Adipose tissue (tissue), 3 donors: ENCODE results near the gene FXYD5. TPM values are rescaled to one million over a fixed set of nuclear protein-coding genes. Genes with fewer than 3 reads are reported as not detected.
A peak's percentile ranks its signal among the peaks of the same experiment; 100 is the strongest.

Source experiments
- H3K27ac ChIP-seq: one replicate; pipeline ENCODE4 v1.5.1; 2013; ENCODE audit warnings: low read depth, low read length
- WGBS, 3 donors: extraction: QIAGEN DNeasy Blood & Tissue Kit; methylation state at CpG; one replicate each; pipeline ENCODE4 v1.1.7; 2013; 5-methylcytosine and 5-hydroxymethylcytosine counted together
- polyA plus RNA-seq, 3 donors: library from polyadenylated mRNA; stranded (reverse); fragments of 200-250 nt; gene quantifications; one replicate each; pipeline ENCODE4 v1.2.3, GENCODE V29; 2013
- donor health status: healthy with polysubstance abuse.
- donor health status: Bipolar disorder and iron deficiency.
- donor health status: healthy.

Gene FXYD5, protein sequence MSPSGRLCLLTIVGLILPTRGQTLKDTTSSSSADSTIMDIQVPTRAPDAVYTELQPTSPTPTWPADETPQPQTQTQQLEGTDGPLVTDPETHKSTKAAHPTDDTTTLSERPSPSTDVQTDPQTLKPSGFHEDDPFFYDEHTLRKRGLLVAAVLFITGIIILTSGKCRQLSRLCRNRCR
- polyA plus RNA-seq: 100 to 1,000 TPM in 1 of 3 donors, 10 to 100 TPM in 2; 16.0 to 167 (median 93.9) TPM

- H3K27ac ChIP-seq: peak within 1 kb of the TSS; percentile 12
Observed at GRCh38 chr19:35154525-35155406, at the start of gene FXYD5. Gene FXYD5 (plus strand): TSS chr19:35154735. CDS start chr19:35155551, 816 bp downstream.

DNA sequence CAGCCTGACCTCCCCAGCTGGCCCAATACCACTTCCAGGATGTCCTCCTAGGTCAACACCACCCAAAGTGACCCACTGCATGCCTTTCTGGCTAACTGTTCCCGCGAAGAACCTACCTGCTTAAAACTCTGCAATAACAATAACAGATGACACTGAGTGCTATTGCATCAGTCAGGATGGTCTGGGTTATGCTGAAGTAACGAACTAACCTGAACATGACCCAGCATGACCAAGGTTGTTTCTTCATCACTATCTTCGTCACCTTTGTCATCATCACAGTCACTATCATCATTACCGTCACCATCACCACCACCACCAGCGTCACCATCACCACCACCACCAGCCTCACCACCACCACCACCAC lies 49.5 kb upstream of the FXYD5 start:
- 94 to 100% (median 96%) methylated on average over 6 of the region's 6 CpGs for WGBS, 3 donors
- H3K27ac ChIP-seq: no peak overlapping the region

More at GRCh38 chr19:35154525-35155406, at the start of gene FXYD5:
- 1% methylated on average over 44 to 49 of the region's 49 CpGs for WGBS, 3 donors

DNA sequence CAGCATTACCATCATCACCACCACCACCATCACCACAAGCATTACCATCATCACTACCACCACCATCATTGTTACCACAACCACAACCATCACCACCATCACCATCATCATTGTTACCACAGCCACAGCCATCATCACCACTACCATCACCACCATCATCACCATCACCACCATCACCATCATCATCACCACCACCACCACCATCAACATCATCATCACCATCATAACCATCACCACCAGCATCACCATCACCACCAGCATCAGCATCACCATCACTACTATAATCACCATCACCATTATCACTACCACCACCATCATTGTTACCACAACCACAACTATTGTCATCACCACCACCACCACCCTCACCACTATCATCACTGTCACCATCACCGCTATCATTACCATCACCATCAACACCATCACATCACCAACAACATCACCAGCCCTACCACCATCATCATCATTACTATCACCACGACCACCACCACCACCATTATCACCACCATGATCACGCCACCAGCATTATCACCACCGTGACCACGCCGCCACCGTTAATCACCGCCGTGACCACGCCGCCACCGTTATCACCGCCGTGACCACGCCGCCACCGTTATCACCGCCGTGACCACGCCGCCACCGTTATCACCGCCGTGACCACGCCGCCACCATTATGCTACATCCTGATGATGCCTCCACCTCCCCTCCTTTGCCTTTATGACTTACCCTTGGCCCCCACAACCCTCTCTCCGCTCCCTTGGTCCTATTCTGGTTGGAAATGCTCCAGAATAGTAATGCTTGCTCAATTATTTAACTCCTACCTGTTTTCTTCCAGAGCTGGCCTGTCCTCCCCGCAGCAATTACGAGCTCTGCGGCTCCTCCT lies 48.9 kb upstream of the FXYD5 start:
- H3K27ac ChIP-seq: no peak overlapping the region
- 82 to 88% (median 85%) methylated on average over 30 of the region's 30 CpGs for WGBS, 3 donors

- WGBS, 3 donors: 87 to 96% (median 93%) methylated on average over 9 of the region's 9 CpGs
- no peak overlapping the region for H3K27ac ChIP-seq
Observed at GRCh38 chr19:35106291-35106583, 48.3 kb upstream of the FXYD5 start.

- 47 to 97% (median 49%) methylated on average over 1 to 2 of the region's 2 CpGs for WGBS, 3 donors
- no peak overlapping the region for H3K27ac ChIP-seq
Observed at GRCh38 chr19:35106898-35107541, 47.5 kb upstream of the FXYD5 start.

- WGBS, 3 donors: 25 to 37% (median 27%) methylated on average over 5 of the region's 5 CpGs
- no peak overlapping the region for H3K27ac ChIP-seq
Observed at GRCh38 chr19:35107545-35107944, 47.0 kb upstream of the FXYD5 start.

DNA sequence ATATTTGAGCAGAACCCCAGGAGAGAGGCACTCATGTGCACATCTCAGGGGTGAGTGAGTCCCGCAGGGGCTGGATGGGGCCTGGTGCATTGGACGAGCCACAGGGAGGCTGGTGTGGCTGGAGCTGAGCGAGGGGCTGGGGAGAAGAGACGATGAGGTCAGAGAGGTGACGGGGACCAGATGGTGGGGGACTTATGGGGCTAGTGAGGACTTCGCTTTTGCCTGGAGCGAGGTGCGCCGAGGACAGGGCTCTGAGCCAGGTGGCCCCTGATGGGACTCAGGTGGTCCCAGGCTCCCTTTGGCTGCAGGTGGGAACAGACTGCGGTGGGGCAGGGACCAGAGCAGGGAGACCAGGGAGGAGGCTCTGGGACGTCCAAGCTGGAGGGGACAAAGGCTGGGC lies 45.8 kb upstream of the FXYD5 start:
- 85 to 95% (median 89%) methylated on average over 11 of the region's 11 CpGs for WGBS, 3 donors
- no peak overlapping the region for H3K27ac ChIP-seq

DNA sequence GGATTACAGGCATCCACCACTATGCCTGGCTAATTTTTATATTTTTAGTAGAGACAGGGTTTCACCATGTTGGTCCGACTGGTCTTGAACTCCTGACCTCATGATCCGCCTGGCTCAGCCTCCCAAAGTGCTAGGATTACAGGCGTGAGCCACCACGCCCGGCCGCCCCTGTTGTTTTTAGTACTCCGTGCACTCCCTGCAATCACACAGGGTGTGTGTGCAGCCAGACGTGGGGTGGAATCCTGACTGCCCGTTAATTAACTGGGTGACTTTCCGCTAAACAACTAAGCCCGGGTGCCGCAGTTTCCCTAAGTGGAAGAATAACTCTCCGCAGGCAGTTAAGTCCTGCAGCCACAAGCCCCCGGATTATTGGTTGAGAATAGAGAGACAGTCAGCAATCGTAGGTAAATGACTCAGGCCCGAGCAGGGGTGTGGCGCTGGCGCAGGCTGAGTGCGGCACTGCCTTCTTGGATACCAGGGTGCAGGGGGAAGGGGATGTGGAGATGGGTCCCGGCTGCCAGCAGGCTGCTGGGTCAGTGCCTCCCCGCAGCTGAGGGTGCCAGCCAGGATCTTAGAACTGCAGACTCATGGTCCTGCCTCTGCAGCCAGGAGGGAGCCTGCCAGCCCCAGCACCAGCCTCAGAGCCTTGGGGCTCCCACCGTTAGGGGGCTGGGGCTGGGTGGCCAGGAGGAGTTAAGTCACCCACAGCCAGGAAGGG lies 45.0 kb upstream of the FXYD5 start:
- WGBS, 3 donors: 69 to 84% (median 73%) methylated on average over 22 of the region's 22 CpGs

GRCh38 chr19:35110974-35111373 lies 43.6 kb upstream of the FXYD5 start:
- no peak overlapping the region for H3K27ac ChIP-seq
- 66 to 70% (median 68%) methylated on average over 9 of the region's 9 CpGs for WGBS, 3 donors

More for the DNA sequence above, 45.0 kb upstream of the FXYD5 start:
- no peak overlapping the region for H3K27ac ChIP-seq

DNA sequence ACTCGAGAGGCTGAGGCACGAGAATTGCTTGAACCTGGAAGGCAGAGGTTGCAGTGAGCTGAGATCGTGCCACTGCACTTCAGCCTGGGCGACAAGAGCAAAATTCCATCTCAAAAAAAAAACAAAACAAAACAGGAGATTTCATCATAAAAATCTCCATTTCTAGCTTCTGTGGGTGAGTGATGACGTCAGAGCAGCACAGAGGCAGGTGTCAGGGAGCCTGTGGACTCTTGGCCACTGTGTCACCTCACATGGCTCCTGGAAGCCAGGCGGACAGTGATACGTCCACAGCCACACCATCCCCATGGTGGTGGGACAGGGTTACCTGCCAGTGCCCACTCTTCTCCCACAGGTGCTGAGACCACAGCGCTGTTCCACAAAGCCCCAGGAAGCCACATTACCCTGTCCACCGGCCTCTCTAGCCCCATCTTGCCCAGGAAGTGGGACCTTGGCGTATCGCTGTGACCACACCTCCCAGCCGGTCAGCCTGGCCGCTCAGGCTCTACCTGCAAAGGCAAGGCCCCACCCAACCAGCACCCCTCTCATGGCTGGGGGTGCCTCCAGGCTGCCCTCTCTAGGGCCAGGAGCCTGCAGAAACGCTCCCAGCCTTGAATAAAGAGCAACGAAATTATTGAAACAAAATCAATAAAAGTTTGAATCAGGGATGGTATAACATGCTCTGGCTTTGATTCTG lies 41.4 kb upstream of the FXYD5 start:
- no peak overlapping the region for H3K27ac ChIP-seq
- 86% methylated on average over 15 of the region's 15 CpGs for WGBS, 3 donors

DNA sequence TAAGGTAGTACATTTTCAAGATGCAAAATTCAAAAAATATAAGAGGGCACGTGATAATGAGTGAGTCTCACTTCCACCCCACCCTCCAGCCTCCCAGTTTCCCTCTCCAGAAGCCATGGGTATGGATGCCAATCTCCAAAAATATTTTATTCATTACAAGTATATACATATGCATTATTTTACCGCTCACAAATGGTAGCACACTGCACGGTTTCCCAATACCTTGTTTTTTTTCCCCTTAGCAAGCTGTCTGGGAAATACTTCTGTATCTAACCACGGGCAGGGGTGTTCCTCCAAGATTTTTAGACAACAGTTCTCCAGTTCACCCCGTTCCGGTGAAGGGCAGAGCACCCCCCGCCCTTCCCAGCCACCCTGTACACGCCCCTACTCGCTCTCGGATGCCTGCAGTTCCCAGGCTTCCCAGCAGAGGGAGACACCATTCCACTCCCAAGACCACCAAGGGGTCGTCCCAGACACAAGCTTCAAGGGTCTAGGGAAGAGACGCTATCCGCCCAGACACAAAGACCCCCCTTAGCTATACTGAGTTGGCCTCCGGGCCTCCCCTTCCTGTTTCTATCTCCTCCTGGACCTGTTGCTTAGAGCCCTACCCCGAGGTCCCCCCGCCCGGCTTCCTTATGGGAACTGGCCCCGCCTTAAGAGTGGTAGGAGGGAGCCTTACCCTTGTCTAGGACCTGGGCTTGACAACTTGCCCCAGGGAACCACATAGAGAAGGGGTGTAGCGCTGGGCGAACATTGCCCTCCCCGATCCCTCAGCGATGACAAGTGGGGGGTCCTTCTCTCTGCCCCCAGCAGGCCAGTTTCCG lies 40.0 kb upstream of the FXYD5 start:
- 8 to 10% (median 9%) methylated on average over 23 of the region's 23 CpGs for WGBS, 3 donors
- no peak overlapping the region for H3K27ac ChIP-seq

DNA sequence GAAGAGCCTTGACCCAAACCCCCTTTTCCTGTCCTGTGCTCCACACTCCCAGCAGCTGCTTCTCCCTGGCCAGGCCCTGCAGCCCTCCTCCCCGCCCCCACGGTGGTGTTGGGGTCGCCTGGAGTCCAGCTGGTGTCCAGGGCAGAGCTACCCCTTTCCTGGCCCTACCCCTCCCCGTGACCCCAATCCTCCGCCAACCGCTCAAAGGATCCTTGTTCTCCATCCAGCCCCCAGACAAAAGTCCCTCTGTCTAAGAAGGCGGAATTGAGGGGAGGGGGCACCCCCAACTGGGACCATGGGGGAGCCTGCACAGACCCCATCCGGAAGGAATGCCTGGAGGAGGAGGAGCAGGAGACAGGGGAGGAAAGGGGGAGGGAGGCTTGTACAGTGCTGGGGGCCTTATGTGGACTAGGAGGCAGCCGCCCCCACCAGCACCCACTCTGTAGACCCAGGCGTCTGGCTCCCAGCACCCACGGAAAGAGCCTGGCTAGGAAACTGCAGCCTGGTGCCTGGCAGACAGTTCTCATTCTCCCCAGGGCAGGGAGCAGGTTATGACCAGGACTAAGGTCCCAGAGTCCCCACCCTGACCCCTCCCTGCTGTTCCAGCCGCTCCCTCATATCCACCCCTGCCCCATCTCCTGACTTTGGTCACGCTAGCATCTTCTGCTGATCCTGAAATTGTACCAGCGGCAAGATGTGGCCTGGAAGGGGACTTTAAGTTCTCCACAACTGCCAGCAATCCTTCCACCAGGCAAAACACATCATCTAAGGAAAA lies 39.2 kb upstream of the FXYD5 start, which contains the start of gene FXYD3:
Gene FXYD3, plus strand, starts transcription at position 647 of the 775 bp plus-strand sequence. CDS start 3,554 bp downstream, outside the sequence.
- no peak within 1 kb of the TSS for H3K27ac ChIP-seq
- WGBS, 3 donors: 32 to 73% (median 62%) methylated on average over 14 of the region's 14 CpGs

DNA sequence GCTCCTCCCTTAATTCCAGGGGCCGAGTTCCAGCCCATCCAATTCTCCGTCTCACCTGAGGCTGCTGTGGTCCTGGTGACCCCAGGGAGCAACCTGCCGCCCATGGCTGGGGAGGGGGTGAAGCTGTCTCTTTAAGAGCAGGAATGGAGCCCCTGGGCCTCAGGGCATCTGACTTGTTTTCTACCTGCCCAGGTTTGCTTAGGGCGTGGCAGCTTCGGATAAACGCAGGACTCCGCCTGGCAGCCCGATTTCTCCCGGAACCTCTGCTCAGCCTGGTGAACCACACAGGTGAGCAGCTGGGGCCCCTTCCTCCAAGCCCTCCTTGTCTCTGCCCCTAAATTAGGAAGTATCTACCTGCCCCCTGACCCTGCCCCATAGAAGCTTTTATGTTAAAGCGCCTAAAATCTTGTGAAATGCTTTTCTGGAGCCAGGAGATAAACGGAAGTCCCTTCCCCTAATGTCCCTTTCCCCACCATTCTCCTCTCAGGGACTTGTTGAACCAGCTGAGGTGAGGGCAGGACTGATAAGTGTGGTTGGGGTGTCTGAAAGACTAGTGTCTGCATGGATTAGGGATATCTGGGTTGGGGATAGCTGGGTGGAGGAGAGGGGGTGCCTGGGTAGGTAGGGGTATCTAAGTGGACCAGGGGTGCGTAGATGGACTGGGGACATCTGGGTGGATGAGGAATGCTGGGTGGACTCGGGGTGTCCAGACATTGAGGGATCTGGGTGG lies 38.3 kb upstream of the FXYD5 start:
- no peak overlapping the region for H3K27ac ChIP-seq
- WGBS, 3 donors: 47 to 86% (median 84%) methylated on average over 13 of the region's 13 CpGs

- no peak overlapping the region for H3K27ac ChIP-seq
- 59 to 72% (median 66%) methylated on average over 8 of the region's 8 CpGs for WGBS, 3 donors
Observed at GRCh38 chr19:35117116-35117515, 37.4 kb upstream of the FXYD5 start.

DNA sequence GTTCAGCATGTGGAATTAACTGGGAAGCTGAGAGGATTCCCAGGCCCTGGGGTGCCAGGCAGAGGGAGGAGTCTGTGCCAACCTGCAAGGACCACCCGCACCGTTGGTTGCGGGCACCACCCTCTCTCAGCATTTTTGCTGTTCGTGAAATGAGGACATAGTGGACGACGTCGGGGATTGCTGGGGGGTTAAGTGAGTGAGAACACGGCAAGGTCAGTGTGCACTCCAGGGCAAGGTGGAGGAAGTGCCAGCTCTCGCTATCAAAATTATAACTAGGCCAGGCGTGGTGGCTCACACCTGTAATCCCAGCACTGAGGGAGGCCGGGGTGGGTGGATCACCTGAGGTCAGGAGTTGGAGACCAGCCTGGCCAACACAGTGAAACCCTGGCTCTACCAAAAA lies 36.7 kb upstream of the FXYD5 start:
- WGBS, 3 donors: 72 to 78% (median 77%) methylated on average over 11 of the region's 11 CpGs
- H3K27ac ChIP-seq: no peak overlapping the region
